PFSK-1 (cell line): ENCODE measurements around the gene TEX29.

Source experiments
- FOXP2 ChIP-seq: optimal IDR thresholded peaks from 2 replicates; pipeline ENCODE3; 2011; ENCODE audit warnings: borderline replicate concordance, control low read depth, inconsistent platforms; ENCODE audit not compliant: insufficient read depth; ENCODE audit errors: extremely low read length, extremely low read depth
- POLR2AphosphoS5 ChIP-seq: IDR thresholded peaks from 2 replicates; pipeline ENCODE4 v1.6.1; 2012; ENCODE audit warnings: low read depth, mild to moderate bottlenecking, control low read depth, low read length, moderate library complexity
- SIN3A ChIP-seq: IDR thresholded peaks from 2 replicates; pipeline ENCODE4 v1.6.1; 2012; ENCODE audit warnings: mild to moderate bottlenecking, low read length, moderate library complexity, borderline replicate concordance; ENCODE audit not compliant: insufficient read depth
- TAF1 ChIP-seq: IDR thresholded peaks from 2 replicates; pipeline ENCODE4 v1.6.1; 2012; ENCODE audit warnings: low read length, control low read depth, borderline replicate concordance; ENCODE audit not compliant: insufficient read depth
- TF ChIP-seq, protein P1 (sequence below), 2 experiments: IDR thresholded peaks; 2 replicates each; pipeline versions ENCODE4 v1.6.1 to v1.8.0; 2011 to 2012; ENCODE audit warnings: low read depth in 2 of 2, low read length in 2 of 2, control low read depth in 1 of 2, inconsistent platforms in 1 of 2, mild to moderate bottlenecking in 1 of 2, moderate library complexity in 1 of 2; ENCODE audit not compliant: insufficient read depth in 1 of 2

The TEX29 gene

GRCh38 chr13:111330066-111330610, 9.7 kb downstream of the TEX29 start:
- TF ChIP-seq FOXP2 (no peak), TAF1 (no peak), SIN3A (no peak), POLR2AphosphoS5 (no peak)
- TF ChIP-seq, protein P1, sequence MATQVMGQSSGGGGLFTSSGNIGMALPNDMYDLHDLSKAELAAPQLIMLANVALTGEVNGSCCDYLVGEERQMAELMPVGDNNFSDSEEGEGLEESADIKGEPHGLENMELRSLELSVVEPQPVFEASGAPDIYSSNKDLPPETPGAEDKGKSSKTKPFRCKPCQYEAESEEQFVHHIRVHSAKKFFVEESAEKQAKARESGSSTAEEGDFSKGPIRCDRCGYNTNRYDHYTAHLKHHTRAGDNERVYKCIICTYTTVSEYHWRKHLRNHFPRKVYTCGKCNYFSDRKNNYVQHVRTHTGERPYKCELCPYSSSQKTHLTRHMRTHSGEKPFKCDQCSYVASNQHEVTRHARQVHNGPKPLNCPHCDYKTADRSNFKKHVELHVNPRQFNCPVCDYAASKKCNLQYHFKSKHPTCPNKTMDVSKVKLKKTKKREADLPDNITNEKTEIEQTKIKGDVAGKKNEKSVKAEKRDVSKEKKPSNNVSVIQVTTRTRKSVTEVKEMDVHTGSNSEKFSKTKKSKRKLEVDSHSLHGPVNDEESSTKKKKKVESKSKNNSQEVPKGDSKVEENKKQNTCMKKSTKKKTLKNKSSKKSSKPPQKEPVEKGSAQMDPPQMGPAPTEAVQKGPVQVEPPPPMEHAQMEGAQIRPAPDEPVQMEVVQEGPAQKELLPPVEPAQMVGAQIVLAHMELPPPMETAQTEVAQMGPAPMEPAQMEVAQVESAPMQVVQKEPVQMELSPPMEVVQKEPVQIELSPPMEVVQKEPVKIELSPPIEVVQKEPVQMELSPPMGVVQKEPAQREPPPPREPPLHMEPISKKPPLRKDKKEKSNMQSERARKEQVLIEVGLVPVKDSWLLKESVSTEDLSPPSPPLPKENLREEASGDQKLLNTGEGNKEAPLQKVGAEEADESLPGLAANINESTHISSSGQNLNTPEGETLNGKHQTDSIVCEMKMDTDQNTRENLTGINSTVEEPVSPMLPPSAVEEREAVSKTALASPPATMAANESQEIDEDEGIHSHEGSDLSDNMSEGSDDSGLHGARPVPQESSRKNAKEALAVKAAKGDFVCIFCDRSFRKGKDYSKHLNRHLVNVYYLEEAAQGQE (IDR thresholded peaks at IDR 0.05; ENCODE audit: insufficient read depth in 1 of 2, low read depth in 2 of 2, low read length in 2 of 2): no peak

DNA sequence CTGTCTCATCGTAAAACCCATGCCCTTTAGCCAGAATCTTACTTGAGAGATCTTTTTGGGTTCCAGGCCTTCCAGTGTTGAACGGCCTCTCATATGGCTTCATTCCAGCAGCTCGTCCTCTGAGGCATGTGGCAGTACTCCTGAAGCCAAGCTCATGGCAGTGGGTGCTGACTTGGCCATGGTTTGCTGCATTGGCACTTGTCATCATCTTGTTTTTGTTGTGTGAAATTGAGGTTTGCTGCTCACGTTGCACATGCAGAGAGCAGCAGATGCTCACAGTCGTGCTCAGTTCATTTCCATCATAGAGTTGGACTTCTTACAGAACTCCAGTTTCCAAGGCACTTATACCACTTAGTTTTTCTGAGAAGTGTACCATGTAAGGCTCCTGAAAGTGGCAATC, 14.9 kb downstream of the TEX29 start:
- no peak for TF ChIP-seq SIN3A
- no peak for TF ChIP-seq TAF1
- TF ChIP-seq POLR2AphosphoS5: no peak
- TF ChIP-seq, protein P1 (IDR thresholded peaks at IDR 0.05; ENCODE audit: insufficient read depth in 1 of 2, low read depth in 2 of 2, low read length in 2 of 2): no peak
- TF ChIP-seq FOXP2: no peak

DNA sequence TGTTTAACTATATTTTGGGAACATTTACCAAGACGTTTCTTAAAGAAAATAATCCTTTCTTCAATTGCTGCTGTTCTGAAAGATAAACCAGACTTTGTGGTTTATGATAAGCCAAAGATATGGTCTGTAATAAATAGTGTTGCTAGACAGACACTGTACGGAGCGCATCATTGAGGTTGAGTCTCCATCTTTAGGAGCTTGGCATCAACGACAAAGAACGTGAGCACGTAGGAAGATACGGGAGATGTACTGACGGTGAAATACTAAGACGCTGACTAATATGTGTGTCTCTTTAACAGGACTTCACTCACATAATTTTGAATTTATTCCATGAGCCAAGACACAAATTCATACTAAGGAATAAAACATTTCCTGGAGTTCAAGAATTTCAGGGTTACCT, 16.2 kb downstream of the TEX29 start:
- TF ChIP-seq POLR2AphosphoS5 (no peak), TAF1 (no peak), FOXP2 (no peak), SIN3A (no peak)
- TF ChIP-seq, protein P1 (IDR thresholded peaks at IDR 0.05; ENCODE audit: insufficient read depth in 1 of 2, low read depth in 2 of 2, low read length in 2 of 2): no peak

DNA sequence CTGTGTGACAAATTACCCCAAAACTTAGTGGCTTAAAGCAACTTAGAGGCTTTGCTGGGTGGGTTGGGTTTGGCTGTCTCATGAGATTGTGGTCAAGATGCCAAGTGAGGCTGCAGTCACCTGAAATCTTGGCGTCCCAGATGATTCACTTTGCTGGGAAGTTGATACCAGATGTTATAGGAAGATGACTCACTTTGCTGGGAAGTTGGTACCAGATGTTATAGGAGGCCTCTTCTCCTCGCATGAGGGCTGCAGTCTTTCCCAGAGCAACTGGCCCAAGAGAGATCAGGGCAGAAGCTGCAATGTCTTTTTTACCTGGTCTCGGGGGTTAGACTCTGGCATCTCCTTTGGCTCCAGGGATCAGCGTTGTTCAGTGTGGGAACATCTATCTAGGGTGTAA, 16.8 kb downstream of the TEX29 start:
- TF ChIP-seq FOXP2 (no peak), TAF1 (no peak)

DNA sequence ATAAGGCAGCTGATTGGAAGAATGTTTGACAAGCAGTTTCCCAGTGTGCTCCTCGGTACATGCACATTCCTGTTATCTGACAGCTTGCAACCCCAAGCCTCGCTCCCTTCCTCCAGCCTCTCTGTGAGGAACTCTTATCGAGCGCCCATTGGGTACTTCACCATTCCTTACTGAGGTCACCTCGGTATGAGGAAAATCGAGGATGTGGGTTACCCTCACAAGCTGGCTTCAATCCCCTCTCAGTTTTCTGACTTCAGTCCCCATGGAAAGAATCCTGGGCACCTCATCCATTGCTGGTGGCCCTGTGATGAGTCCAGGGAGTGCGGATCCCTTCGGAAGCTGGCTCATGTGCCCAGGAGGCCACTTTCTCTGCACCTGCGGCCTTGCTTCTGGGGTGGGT, 17.3 kb downstream of the TEX29 start:
- no peak for TF ChIP-seq TAF1
- TF ChIP-seq, protein P1 (IDR thresholded peaks at IDR 0.05; ENCODE audit: insufficient read depth in 1 of 2, low read depth in 2 of 2, low read length in 2 of 2): no peak
- TF ChIP-seq SIN3A: no peak
- no peak for TF ChIP-seq POLR2AphosphoS5
- no peak for TF ChIP-seq FOXP2
